Measurements from ENCODE around the gene CD109. TPM values are rescaled to one million over a fixed set of nuclear protein-coding genes. Genes with fewer than 3 reads are reported as not detected.
"Not testable (repeated sequence)": the region's sequence is repeated elsewhere in the genome, so short reads cannot be mapped to it uniquely, and the experiment has no call there.

The CD109 gene
- total RNA-seq, 1 donor from 2014 or later, result 3.9 TPM

DNA sequence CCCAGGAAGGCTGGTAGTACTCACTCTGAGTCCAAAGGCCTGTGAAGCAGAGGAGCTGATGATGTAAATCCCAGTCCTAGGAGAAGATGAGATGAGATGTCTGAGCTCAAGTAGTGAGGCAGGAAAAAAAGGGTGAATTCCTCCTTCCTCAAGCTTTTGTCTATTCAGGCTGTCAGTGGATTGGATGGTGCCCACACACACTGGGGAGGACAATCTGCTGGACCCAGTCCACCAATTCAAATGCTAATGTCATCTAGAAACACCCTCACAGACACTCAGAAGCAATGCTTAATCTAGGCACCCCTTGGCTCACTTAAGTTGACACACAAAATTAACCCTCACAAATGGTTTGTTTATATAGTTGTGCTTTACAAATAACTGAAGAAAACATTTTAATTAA, 94.6 kb downstream of the CD109 start:
- no peak for DNase-seq (ENCODE audit: low spot score)

DNA sequence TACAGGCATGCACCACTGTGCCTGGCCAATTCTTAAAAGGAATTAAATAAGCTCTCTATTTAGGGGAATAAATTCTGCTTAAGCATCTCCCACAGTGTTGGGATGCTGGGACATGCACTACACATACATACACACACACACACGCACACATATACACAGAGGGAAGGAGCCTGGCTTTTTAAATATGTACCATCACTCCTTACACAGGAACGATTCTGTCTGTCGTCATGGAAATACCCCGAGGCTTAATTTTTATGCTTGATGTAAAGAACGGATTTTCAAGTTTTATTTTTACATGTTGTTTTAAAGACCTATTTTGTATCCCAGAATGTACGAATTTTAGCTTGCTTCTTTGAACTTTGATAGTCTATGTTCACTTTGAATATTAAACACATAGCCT, 95.3 kb downstream of the CD109 start:
- DNase-seq (ENCODE audit: low spot score), result no peak

DNA sequence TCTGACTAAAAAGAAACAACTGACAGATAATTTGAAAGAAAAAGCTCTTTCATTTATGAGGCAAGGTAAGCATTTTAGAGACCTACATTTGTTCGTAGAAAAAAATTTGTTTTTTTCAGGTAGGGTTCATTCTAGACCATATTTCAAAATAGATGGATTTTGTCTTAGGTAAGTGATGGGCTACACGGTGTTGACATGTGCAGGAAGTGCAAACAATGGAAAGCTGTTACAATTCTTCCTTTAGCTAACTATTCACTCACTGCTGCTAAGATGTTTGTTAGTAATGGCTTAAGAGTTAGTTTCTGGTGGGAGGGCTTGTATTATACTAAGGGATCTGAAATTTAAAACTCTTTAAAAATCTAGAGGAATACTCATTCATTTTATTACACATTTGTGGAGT, 96.7 kb downstream of the CD109 start:
- DNase-seq (ENCODE audit: low spot score), result no peak

DNA sequence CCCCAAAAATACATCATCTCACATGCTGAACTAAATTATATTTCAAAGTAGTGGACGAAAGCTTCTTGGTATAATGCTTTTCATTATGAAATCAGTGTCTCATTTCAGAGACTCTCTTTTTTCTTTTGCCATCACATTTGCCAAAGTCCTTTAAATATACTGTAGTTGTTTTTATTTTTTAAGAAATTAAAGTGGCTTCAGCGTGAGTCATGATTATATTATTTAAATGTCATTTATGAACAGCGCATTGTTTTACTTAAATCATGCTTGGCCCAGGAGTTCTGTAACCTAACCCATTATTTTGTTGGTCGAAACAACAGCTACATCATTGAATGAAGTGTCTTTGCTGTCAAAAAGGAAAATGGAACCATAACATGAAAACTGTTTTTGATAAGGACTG, 100.9 kb downstream of the CD109 start:
- DNase-seq (ENCODE audit: low spot score), result no peak

DNA sequence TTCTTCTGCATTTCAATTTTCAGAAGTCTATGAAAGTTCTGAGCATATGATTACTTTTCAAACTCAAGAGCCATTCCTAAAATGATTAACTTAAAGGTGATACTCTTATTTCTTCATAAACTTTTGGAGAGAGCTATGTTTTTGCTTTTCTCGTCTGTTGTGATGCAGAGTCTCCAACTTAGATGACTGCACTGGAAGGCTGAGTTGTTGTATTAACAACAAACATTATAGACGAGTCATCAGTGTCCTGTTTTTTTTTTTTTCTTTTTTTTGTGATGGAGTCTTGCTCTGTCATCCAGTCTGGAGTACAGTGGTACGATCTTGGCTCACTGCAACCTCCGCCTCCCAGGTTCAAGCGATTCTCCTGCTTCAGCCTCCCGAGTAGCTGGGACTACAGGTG, 101.9 kb downstream of the CD109 start:
- no peak for DNase-seq (ENCODE audit: low spot score)

DNA sequence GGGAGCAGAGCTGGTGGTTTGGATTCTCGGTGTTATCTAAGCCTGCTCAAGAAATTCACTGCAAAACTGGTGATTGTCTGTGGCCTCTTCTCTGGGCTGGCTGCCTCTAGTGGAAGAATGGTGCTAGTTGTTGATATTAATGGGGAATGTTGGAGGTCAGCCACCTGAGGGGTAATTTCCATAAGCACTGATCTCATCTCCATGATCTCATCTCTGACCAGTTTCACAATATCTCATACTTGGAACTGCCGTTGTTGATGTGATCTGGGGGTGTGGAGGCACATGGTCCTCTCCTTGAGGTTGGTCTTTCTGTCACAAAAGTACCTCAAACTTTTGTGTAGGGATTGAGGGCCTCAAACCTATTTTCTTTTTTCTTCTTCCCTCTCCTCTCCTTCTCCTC, 102.6 kb downstream of the CD109 start:
- no peak for DNase-seq (ENCODE audit: low spot score)

DNA sequence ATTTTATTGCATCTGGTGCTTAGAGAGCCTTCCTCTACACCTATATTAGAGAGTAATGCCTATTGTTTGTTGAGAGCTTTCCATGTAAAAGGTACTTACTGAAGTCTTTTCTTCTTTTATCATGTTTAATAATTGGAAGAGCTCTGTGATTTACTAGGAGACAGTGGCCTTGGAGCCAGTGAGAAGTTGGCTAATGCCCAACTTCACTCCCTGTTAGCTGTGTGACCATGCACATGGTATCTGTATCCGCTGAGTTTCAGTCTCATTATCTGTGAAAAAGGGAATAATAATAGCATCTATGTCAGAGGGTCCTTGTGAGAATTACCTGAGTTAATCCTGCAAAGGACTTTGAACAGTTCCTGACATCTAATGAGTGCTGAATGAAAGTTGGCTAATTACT, 105.0 kb downstream of the CD109 start:
- DNase-seq (ENCODE audit: low spot score), result no peak

DNA sequence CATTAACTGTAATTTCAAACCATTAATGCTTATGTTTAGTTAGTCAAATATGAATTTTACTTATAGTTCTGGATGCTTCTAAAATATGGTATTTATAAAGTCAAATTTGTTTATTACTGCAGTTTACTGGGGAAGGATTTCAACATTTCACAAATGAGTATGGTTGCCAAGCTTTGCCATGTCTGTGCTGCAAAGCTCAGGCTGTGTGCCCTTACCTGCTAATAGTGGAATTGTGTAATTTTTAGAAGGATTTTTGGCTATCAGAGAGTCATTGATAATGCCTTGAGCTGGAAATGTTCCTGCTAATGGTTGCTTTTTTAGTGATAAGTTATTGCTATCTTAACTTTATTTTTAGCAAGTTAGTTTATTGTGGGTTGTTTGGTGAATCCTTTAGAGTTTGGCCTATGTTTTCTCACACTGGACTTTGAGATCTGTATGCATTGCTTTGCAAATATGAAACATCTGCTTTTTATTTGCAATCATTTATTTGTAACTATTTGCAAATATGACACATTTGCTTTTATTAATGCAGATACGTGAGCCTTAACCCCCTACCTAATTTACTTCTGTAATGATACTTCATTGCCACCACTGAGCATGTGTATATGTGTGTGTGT, 105.8 kb downstream of the CD109 start:
- no peak for DNase-seq (ENCODE audit: low spot score)

DNA sequence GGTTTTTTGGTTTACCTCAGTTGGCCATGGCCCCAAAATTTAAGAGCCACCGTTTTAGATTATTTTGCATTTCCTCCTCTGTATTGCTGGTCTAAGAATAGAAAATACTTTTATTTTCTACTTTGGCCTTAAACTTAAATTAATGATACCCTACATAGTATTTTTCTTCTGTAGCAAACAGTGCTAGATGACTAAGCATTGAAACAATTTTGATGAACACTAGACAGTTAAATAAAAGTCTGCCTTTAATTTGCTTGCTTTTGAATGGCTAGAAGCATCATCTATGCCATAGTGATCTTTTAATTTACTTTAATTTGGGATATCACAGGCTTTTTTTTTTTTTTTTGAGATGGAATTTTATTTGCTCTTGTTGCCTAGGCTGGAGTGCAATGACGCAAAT, 106.4 kb downstream of the CD109 start:
- DNase-seq (ENCODE audit: low spot score), result no peak

DNA sequence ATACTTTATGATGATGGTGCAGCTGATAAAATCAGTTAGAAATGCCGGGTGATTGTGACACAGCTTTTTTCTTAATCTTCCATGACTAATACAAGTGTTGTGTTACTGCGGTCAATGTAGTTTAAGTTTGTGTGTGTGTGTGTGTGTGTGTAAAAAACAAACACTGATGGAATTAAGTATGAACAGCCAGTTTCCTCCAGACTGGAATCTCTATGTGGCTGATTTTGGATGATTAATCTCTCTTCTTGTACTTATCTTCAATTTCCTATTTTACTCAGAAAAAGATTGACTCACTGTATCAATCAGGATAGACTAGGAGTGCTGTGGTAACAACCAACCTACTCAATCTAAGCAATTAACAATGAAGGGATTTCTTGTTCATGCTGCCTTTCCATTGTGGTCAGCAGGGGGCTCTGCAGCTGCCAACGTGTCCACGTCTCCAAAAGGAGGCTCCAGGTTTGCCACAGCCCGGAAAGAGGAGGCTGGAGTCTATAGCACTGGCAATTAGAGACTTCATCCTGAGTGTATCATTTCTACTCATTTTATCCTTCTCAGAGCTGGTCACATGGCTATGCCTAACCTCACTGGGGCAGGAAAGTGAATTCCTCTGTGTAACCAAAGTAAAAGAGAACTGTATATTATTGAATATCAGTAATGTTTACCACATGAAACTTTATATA, 107.7 kb downstream of the CD109 start:
- no peak for DNase-seq (ENCODE audit: low spot score)

DNA sequence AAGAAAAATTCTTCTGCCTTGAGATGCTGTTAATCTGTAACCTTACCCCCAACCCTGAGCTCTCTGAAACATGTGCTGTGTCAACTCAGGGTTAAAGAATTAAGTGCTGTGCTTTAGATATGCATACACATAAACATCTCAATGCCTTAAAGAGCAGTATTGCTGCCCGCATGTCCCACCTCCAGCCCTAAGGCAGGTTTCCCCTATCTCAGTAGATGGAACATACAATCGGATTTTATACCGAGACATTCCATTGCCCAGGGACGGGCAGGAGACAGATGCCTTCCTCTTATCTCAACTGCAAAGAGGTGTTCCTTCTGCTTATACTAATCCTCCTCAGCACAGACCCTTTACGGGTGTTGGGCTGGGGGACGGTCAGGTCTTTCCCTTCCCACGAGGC, 109.2 kb downstream of the CD109 start:
- not testable (repeated sequence) for DNase-seq (ENCODE audit: low spot score)

DNA sequence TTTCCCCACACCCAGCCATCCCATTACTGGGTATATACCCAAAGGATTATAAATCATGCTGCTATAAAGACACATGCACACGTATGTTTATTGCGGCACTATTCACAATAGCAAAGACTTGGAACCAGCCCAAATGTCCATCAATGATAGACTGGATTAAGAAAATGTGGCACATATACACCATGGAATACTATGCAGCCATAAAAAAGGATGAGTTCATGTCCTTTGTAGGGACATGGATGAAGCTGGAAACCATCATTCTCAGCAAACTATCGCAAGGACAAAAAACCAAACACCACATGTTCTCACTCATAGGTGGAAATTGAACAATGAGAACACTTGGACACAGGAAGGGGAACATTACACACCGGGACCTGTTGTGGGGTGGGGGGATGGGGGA, 110.0 kb downstream of the CD109 start:
- not testable (repeated sequence) for DNase-seq (ENCODE audit: low spot score)

DNA sequence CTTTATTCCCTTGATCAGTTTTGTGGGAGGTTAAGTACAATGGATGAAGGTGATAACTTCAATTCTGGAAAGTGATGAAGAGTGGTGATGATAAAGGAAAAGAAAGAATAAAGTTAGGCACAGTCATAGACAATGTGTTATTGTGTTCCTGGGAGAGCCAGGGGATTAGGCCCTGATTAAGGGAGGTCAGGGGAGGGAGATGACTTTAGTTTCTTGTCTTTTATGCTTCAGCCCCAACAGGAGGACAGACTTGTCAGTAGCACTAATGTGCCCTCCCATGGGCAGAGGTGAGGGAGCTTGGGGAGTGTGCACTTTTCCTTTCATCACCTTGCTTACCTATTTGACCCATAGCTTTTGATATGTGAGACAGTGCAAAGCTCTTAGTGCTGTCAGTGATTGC, 115.7 kb downstream of the CD109 start:
- DNase-seq (ENCODE audit: low spot score), result no peak

DNA sequence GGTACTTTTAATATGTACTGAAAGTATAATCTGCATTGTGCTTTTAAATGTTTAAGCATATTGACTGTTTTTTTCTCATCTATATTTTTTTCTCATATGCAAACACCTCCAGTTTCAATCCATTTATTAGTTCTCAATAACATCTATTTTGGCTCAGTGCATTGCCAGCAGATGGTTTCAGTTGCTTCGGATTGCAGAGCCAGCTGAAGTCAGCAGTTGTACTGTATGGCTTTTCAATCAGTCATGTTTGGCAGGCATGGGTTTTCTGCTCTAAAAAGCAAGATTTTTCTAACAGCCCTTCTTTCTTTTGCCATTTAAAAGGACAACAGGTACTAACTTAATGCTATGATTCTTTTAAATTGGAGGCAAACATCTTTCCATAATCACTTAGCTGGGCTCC, 121.2 kb downstream of the CD109 start:
- no peak for DNase-seq (ENCODE audit: low spot score)

DNA sequence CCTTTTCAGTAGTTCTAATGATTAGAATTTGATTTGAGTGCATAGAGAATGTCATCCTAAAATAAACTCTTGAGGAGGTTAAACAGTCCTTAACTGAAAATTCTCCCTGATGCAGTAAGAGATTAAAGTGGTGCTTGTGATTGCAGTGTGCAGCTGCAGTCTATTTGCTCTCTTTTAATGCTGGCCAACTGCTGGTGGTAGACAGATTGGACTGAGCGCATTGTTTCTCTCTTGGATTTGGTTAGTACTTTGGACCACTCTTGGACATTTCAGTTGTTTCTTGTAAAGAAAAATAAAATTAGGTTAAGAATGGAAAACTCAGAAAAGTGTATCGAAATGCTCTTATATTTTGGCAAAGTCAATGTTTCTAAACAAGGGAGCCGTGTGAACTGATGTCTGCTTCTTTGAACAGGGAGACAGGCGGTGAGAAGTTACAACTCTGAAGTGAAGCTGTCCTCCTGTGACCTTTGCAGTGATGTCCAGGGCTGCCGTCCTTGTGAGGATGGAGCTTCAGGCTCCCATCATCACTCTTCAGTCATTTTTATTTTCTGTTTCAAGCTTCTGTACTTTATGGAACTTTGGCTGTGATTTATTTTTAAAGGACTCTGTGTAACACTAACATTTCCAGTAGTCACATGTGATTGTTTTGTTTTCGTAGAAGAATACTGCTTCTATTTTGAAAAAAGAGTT, 127.2 kb downstream of the CD109 start:
- DNase-seq (ENCODE audit: low spot score), result no peak

DNA sequence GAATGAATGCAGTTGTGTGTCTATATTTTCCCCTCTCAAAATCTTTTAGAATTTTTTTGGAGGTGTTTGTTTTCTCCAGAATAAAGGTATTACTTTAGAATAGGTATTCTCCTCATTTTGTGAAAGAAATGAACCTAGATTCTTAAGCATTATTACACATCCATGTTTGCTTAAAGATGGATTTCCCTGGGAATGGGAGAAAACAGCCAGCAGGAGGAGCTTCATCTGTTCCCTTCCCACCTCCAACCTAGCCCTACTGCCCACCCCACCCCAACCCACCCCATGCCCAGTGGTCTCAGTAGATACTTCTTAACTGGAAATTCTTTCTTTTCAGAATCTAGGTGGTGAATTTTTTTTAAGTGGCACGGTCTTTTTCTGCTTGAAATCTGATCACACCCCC, 127.8 kb downstream of the CD109 start:
- DNase-seq (ENCODE audit: low spot score), result no peak

DNA sequence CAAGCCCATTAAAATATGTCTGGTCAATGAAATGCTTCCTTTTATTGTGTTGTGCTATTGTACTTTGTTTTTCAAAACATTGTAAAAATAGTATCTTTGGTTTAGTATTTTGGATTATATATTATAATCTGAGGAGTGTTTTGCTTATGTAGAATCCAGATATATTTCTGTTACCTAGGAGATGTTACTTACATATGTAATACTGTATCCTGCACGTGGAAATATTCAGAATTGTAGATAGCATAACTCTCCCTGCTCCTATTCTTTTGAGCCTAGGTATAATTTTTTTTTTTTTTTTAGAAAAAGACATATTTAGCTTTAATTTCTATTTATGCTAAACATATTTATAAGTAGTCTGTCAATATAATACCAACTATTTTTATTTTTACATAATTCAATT, 130.6 kb downstream of the CD109 start:
- DNase-seq (ENCODE audit: low spot score), result no peak

DNA sequence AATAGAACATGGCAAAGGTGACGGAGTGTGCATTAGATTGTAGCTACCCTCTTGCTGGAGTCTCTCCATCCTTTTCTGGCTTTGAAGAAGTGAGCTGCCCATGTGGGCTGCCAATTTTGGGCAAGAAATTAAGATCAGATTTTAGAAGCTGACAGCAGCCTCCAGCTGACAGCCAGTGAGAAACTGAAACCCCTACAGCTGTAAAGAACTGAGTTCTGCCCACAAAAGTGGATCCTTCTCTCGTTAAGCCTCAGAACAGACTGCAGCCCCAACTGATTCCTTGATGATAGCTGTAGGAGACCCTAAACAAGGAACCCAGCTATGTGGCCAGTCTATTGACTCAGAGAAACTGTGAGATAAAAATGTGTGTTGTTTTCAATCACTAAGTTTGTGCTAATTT, 134.1 kb downstream of the CD109 start:
- DNase-seq (ENCODE audit: low spot score), result no peak

DNA sequence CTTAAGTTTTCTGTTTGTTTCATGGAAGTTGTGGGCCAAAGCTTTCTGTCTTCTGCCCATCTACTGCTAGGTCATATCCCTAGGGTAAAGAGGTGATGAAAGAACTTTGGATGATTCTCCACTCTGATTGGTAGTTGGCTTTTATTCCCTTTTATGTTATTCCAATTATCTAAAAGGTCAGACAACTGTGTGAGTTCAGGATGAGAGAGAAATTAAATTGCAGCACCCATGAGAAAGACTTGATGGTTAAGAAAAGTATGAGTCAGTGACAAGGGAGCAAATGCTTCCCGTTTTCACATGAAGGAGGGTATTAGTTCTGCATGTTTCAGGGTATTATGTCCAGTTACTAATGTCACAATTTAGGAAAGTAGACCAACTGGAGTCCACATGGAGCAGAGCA, 136.3 kb downstream of the CD109 start:
- no peak for DNase-seq (ENCODE audit: low spot score)

DNA sequence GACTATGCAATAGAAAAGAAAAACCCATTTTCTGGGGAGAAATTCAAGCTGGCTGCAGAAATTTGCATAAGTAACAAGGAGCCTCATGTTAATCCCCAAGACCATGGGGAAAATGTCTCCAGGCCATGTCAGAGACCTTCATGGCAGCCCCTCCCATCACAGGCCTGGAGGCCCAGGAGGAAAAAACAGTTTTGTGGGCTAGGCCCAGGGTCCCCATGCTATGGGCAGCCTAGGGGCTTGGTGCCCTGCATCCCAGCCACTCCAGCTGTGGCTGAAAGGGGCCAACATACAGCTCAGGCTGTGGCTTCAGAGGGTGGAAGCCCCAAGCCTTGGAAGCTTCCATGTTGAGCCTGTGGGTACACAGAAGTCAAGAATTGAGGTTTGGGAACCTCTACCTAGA, 148.7 kb downstream of the CD109 start:
- DNase-seq (ENCODE audit: low spot score), result not testable (repeated sequence)

DNA sequence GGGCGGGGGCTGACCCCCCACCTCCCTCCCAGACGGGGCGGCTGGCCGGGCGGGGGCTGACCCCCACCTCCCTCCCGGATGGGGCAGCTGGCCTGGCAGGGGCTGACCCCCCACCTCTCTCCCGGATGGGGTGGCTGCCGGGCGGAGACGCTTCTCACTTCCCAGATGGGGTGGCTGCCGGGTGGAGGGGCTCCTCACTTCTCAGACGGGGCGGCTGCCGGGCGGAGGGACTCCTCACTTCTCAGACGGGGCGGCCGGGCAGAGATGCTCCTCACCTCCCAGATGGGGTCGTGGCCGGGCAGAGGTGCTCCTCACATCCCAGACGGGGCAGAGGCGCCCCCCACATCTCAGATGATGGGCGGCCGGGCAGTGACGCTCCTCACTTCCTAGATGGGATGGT, 155.0 kb downstream of the CD109 start:
- DNase-seq (ENCODE audit: low spot score), result not testable (repeated sequence)

DNA sequence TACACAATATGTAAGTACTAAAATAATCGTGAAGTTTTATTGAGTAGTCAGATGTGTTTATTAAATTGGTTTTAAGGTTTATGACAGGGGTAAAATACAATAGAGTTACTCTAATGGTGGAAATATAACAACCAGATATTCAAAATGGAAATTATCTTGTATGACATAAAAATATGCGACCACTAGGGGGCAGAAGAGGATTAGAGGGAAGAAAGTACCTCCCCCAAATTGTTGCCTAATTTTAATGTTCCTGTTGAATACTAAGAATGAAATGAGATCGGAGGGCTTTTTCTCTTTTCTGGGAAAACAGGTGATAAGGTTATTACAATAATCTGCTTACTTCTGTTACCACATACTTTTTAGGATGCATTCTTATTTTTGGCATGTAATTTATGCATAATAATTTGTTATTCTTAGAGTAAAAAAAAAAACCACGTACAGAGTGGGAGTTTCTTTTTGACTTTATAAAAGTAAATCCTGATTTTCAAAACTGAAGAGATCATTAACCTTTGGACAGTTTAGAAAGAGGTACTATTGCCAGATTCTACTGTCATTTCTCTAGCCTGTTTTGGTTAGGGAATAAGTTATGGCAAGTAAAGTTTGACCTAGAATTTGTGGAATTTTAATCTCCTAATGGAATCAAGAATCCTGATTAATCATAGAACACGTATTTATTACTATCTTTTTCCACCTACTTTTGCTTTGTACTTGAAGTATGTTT, 159.2 kb downstream of the CD109 start:
- no peak for DNase-seq (ENCODE audit: low spot score)

All from mucosa of gallbladder (tissue), 1 donor.